ENCODE measurements around the gene THOC6. TPM values are rescaled to one million over a fixed set of nuclear protein-coding genes. Genes with fewer than 3 reads are reported as not detected.
A peak's percentile ranks its signal among the peaks of the same experiment; 100 is the strongest.

THOC6 gene
- total and polyA plus RNA-seq, 9 of the 15 experiments (the other 6 are each of a cell fraction or from before 2014, with no cell fraction given), result 2.5 to 65.4 (median 42.3) TPM

- TF ChIP-seq RB1 (IDR thresholded peaks at IDR 0.05; ENCODE audit: low read depth) (no peak), MNT (conservative IDR thresholded peaks at IDR 0.05) (no peak; a peak in 2 of 4 replicates), ZNF507 (tag; conservative IDR thresholded peaks at IDR 0.05) (no peak), SAFB (IDR thresholded peaks at IDR 0.05; ENCODE audit: borderline replicate concordance, low read depth, low read length) (no peak), NCOA1 (IDR thresholded peaks at IDR 0.05; ENCODE audit: low read depth) (peak; percentile 60; the same call in 1 of the 2 replicates), ASH1L (IDR thresholded peaks at IDR 0.05; ENCODE audit: borderline replicate concordance, low read depth, partially characterized antibody) (no peak), TCF7L2 (IDR thresholded peaks at IDR 0.05; ENCODE audit: low read depth, low read length) (no peak), NR2C1 (IDR thresholded peaks at IDR 0.05) (no peak), NR2C1 (tag; IDR thresholded peaks at IDR 0.05) (peak; percentile 33; the same call in 1 of the 2 replicates), ATF3 (IDR thresholded peaks at IDR 0.05) (peak; percentile 31; the same call in 1 of the 2 replicates), ATF3 (CRISPR knock-in tag; conservative IDR thresholded peaks at IDR 0.05) (no peak), SMAD4 (CRISPR knock-in tag; conservative IDR thresholded peaks at IDR 0.05) (peak; percentile 71; the same call in 1 of the 2 replicates), PHTF2 (CRISPR knock-in tag; IDR thresholded peaks at IDR 0.05) (no peak), SRSF3 (IDR thresholded peaks at IDR 0.05; ENCODE audit: insufficient read depth, low read length) (no peak), ZKSCAN3 (CRISPR knock-in tag; IDR thresholded peaks at IDR 0.05) (no peak), POLR3A (IDR thresholded peaks at IDR 0.05; ENCODE audit: borderline replicate concordance, extremely low read depth, insufficient read depth, insufficient read length) (no peak), SMARCC2 (IDR thresholded peaks at IDR 0.05; ENCODE audit: low read depth) (peak; percentile 49; the same call in 1 of the 2 replicates), RBM15 (IDR thresholded peaks at IDR 0.05; ENCODE audit: insufficient read depth, low read length) (no peak), RBFOX2 (IDR thresholded peaks at IDR 0.05; ENCODE audit: low read depth, low read length) (peak; percentile 35; the same call in 1 of the 2 replicates), HDAC6 (IDR thresholded peaks at IDR 0.05; ENCODE audit: low read depth, low read length) (no peak)
- TF ChIP-seq, protein P1, sequence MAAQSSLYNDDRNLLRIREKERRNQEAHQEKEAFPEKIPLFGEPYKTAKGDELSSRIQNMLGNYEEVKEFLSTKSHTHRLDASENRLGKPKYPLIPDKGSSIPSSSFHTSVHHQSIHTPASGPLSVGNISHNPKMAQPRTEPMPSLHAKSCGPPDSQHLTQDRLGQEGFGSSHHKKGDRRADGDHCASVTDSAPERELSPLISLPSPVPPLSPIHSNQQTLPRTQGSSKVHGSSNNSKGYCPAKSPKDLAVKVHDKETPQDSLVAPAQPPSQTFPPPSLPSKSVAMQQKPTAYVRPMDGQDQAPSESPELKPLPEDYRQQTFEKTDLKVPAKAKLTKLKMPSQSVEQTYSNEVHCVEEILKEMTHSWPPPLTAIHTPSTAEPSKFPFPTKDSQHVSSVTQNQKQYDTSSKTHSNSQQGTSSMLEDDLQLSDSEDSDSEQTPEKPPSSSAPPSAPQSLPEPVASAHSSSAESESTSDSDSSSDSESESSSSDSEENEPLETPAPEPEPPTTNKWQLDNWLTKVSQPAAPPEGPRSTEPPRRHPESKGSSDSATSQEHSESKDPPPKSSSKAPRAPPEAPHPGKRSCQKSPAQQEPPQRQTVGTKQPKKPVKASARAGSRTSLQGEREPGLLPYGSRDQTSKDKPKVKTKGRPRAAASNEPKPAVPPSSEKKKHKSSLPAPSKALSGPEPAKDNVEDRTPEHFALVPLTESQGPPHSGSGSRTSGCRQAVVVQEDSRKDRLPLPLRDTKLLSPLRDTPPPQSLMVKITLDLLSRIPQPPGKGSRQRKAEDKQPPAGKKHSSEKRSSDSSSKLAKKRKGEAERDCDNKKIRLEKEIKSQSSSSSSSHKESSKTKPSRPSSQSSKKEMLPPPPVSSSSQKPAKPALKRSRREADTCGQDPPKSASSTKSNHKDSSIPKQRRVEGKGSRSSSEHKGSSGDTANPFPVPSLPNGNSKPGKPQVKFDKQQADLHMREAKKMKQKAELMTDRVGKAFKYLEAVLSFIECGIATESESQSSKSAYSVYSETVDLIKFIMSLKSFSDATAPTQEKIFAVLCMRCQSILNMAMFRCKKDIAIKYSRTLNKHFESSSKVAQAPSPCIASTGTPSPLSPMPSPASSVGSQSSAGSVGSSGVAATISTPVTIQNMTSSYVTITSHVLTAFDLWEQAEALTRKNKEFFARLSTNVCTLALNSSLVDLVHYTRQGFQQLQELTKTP (IDR thresholded peaks at IDR 0.05; ENCODE audit: low read depth in 1 of 2, partially characterized antibody in 2 of 2), result peak in 1 of 2 experiments; percentile 48
These were observed 15.7 kb upstream of the THOC6 start (continued) for GRCh38 chr16:3007957-3008689.

Data from K562 (cell line).